HCT116 (cell line): Measurements from ENCODE around the gene PRKCZ.

Experiments used
- ATF3 ChIP-seq: IDR thresholded peaks from 2 replicates; pipeline ENCODE4 v1.6.1; 2012
- CTCF ChIP-seq, 3 experiments: fragments of 200-600 bp in 1 of 3; sonication (generic) in 1 of 3; IDR thresholded peaks in 2 of 3; conservative IDR thresholded peaks in 1 of 3; 2 replicates each; pipeline ENCODE4 v1.5.1; 2012 to 2017; ENCODE audit warnings: low read depth in 2 of 3, low read length in 2 of 3, antibody characterized with exemption in 1 of 3, borderline replicate concordance in 1 of 3, control low read depth in 1 of 3, mild to moderate bottlenecking in 1 of 3, mixed read lengths in 1 of 3, mixed run types in 1 of 3, moderate library complexity in 1 of 3; ENCODE audit not compliant: insufficient read depth in 1 of 3
- EZH2 ChIP-seq: fragments of 200-600 bp; sonication (generic); IDR thresholded peaks from 2 replicates; pipeline ENCODE4 v1.6.1; 2017; ENCODE audit warnings: antibody characterized with exemption, mixed run types
- MAX ChIP-seq: IDR thresholded peaks from 2 replicates; pipeline ENCODE4 v1.6.1; 2012
- POLR2A ChIP-seq: IDR thresholded peaks from 2 replicates; pipeline ENCODE4 v1.7.0; 2011; ENCODE audit warnings: borderline replicate concordance; ENCODE audit not compliant: insufficient read depth, insufficient read length; ENCODE audit errors: extremely low read depth
- POLR2AphosphoS5 ChIP-seq: IDR thresholded peaks from 2 replicates; pipeline ENCODE4 v1.6.1; 2011; ENCODE audit warnings: mild to moderate bottlenecking, low read depth, low read length, moderate library complexity
- RAD21 ChIP-seq: IDR thresholded peaks from 2 replicates; pipeline ENCODE4 v1.6.1; 2012; ENCODE audit warnings: low read depth, mild to moderate bottlenecking
- REST ChIP-seq: IDR thresholded peaks from 2 replicates; pipeline ENCODE4 v1.6.1; 2012; ENCODE audit warnings: low read depth
- SP1 ChIP-seq: IDR thresholded peaks from 2 replicates; pipeline ENCODE4 v1.6.1; 2012; ENCODE audit warnings: low read depth
- SRF ChIP-seq: IDR thresholded peaks from 2 replicates; pipeline ENCODE4 v1.6.1; 2012; ENCODE audit warnings: low read depth
- YY1 ChIP-seq: IDR thresholded peaks from 2 replicates; pipeline ENCODE4 v1.6.1; 2011; ENCODE audit warnings: low read length, low read depth, moderate library complexity, mild to moderate bottlenecking; ENCODE audit not compliant: insufficient replicate concordance; ENCODE audit errors: extremely low read depth
- ZBTB33 ChIP-seq: IDR thresholded peaks from 2 replicates; pipeline ENCODE4 v1.6.1; 2011; ENCODE audit warnings: mild to moderate bottlenecking, low read length, moderate library complexity; ENCODE audit not compliant: insufficient replicate concordance; ENCODE audit errors: extremely low read depth
- ZNF274 ChIP-seq: fragments of 200-500 bp; sonication (Bioruptor generic); IDR thresholded peaks from 2 replicates; pipeline ENCODE4 v1.6.1; 2014; ENCODE audit warnings: mild to moderate bottlenecking, low read depth, low read length, inconsistent platforms

GRCh38 chr1:2168535-2168934, 118.3 kb downstream of the PRKCZ start:
- TF ChIP-seq CTCF (IDR thresholded peaks at IDR 0.05 in 2 of 3, conservative IDR thresholded peaks at IDR 0.05 in 1 of 3; ENCODE audit: borderline replicate concordance in 1 of 3, insufficient read depth in 1 of 3, low read depth in 2 of 3, low read length in 2 of 3): no peak
- no peak for TF ChIP-seq ZNF274
- no peak for TF ChIP-seq POLR2A
- no peak for TF ChIP-seq REST
- TF ChIP-seq YY1: no peak
- TF ChIP-seq MAX: no peak
- TF ChIP-seq POLR2AphosphoS5: no peak
- no peak for TF ChIP-seq ZBTB33
- no peak for TF ChIP-seq EZH2
- TF ChIP-seq SRF: no peak
- no peak for TF ChIP-seq ATF3
- no peak for TF ChIP-seq SP1
- TF ChIP-seq RAD21: no peak
